Kidney epithelial cell (primary cell): ENCODE measurements around the gene EHBP1. TPM values are rescaled to one million over a fixed set of nuclear protein-coding genes. Genes with fewer than 3 reads are reported as not detected.
"Not testable (repeated sequence)": the region's sequence is repeated elsewhere in the genome, so short reads cannot be mapped to it uniquely, and the experiment has no call there.

Experiments used
- DNase-seq: peaks from one replicate; pipeline ENCODE4 v3.0.0-alpha.2; 2010; ENCODE audit warnings: low read depth
- H3K27me3 ChIP-seq: 2 replicates; pipeline ENCODE4 v1.6.0; 2011; ENCODE audit warnings: low read length; ENCODE audit not compliant: control insufficient read depth, insufficient read depth
- H3K36me3 ChIP-seq: 2 replicates; pipeline ENCODE4 v1.5.1; 2011; ENCODE audit warnings: low read length; ENCODE audit not compliant: control insufficient read depth, insufficient read depth
- H3K4me3 ChIP-seq: 2 replicates; pipeline ENCODE4 v1.5.1; 2011; ENCODE audit warnings: low read depth, mild to moderate bottlenecking, control low read depth, low read length
- CTCF ChIP-seq: IDR thresholded peaks from 2 replicates; pipeline ENCODE4 v1.5.1; 2011; ENCODE audit warnings: mild to moderate bottlenecking, moderate library complexity, low read length, control low read depth, inconsistent platforms; ENCODE audit not compliant: insufficient read depth, poor library complexity, severe bottlenecking
- total RNA-seq: library from RNA; depleted of rRNA; stranded (reverse); fragments of >200 nt; gene quantifications from 2 replicates; pipeline ENCODE4 v1.2.3, GENCODE V29; 2015

EHBP1 gene
- total RNA-seq, 1 donor from 2014 or later: 22.9 TPM

GRCh38 chr2:62706721-62707521 lies 1.4 kb downstream of the EHBP1 start:
- TF ChIP-seq CTCF: no peak
- Histone ChIP-seq H3K4me3 (peak overlapping the region; percentile 74), H3K36me3 (no peaks in the 10 kb centered on the region), H3K27me3 (no peaks in the 10 kb centered on the region)
- DNase-seq: no peak

- DNase-seq: no peak
- H3K36me3 ChIP-seq: no peaks in the 10 kb centered on the region
- H3K4me3 ChIP-seq: no peak overlapping the region
- no peak for TF ChIP-seq CTCF
- no peaks in the 10 kb centered on the region for H3K27me3 ChIP-seq
These were observed 3.2 kb downstream of the EHBP1 start for GRCh38 chr2:62708751-62709150.

GRCh38 chr2:62711832-62712494 lies 6.5 kb downstream of the EHBP1 start:
- Histone ChIP-seq H3K4me3 (no peak overlapping the region), H3K36me3 (no peaks in the 10 kb centered on the region), H3K27me3 (no peaks in the 10 kb centered on the region)
- DNase-seq: no peak
- TF ChIP-seq CTCF: no peak

- not testable (repeated sequence) for H3K36me3 ChIP-seq
These were observed 7.7 kb downstream of the EHBP1 start for GRCh38 chr2:62713196-62713595.

GRCh38 chr2:62713837-62714236 lies 8.3 kb downstream of the EHBP1 start:
- no peak for TF ChIP-seq CTCF
- Histone ChIP-seq H3K36me3 (no peaks in the 10 kb centered on the region), H3K27me3 (no peaks in the 10 kb centered on the region), H3K4me3 (no peak overlapping the region)
- no peak for DNase-seq

More at GRCh38 chr2:62713196-62713595, 7.7 kb downstream of the EHBP1 start:
- DNase-seq, H3K4me3 ChIP-seq, H3K27me3 ChIP-seq: not testable (repeated sequence)

- Histone ChIP-seq H3K4me3 (no peak overlapping the region), H3K36me3 (no peaks in the 10 kb centered on the region), H3K27me3 (no peaks in the 10 kb centered on the region)
- TF ChIP-seq CTCF: no peak
- DNase-seq: no peak
These were observed 11.3 kb downstream of the EHBP1 start for GRCh38 chr2:62716768-62717167.
